Loucy (cell line): ENCODE measurements around the gene GPR26.

Source experiments
- EZH2phosphoT487 ChIP-seq: fragments of 200-600 bp; IDR thresholded peaks from 2 replicates; pipeline ENCODE4 v1.6.1; 2018; ENCODE audit warnings: antibody characterized with exemption, mild to moderate bottlenecking, moderate library complexity, borderline replicate concordance
- TF ChIP-seq, protein P1 (sequence below): fragments of 200-600 bp; sonication (generic); conservative IDR thresholded peaks from 2 replicates; pipeline ENCODE4 v1.5.1; 2014; ENCODE audit warnings: mild to moderate bottlenecking, antibody characterized with exemption, low read length

DNA sequence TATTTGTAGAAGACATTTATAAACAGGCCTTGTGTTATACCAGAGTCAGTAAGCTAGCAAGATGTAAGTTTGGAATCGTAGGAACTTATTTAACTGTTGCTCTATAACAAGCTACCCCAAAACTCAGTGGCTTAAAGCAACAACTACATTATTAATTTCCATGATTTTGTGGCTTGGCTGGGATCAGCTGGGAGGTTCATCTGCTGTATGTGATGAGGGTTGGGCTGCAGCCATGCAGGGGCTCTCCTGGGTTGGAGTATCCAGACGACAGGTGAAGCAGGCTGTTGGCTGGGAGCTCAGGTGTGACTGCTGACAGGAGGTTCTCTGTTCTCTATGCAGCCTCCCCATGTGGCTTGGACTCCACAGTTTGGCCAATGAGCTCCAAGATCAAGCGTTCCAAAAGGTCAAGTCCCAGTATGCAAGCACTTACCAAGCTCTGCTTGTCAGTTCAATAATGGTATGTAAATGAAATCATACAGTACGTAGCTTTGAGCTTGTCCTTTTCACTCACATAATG is 52.4 kb downstream of the GPR26 start:
- TF ChIP-seq, protein P1, sequence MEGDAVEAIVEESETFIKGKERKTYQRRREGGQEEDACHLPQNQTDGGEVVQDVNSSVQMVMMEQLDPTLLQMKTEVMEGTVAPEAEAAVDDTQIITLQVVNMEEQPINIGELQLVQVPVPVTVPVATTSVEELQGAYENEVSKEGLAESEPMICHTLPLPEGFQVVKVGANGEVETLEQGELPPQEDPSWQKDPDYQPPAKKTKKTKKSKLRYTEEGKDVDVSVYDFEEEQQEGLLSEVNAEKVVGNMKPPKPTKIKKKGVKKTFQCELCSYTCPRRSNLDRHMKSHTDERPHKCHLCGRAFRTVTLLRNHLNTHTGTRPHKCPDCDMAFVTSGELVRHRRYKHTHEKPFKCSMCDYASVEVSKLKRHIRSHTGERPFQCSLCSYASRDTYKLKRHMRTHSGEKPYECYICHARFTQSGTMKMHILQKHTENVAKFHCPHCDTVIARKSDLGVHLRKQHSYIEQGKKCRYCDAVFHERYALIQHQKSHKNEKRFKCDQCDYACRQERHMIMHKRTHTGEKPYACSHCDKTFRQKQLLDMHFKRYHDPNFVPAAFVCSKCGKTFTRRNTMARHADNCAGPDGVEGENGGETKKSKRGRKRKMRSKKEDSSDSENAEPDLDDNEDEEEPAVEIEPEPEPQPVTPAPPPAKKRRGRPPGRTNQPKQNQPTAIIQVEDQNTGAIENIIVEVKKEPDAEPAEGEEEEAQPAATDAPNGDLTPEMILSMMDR: no peak
- TF ChIP-seq EZH2phosphoT487: no peak
